ENCODE results near the gene COL17A1. TPM values are rescaled to one million over a fixed set of nuclear protein-coding genes. Genes with fewer than 3 reads are reported as not detected.

Gene COL17A1
- total and polyA plus RNA-seq, 9 of the 15 experiments (the other 6 are each of a cell fraction or from before 2014, with no cell fraction given), result not detected

DNA sequence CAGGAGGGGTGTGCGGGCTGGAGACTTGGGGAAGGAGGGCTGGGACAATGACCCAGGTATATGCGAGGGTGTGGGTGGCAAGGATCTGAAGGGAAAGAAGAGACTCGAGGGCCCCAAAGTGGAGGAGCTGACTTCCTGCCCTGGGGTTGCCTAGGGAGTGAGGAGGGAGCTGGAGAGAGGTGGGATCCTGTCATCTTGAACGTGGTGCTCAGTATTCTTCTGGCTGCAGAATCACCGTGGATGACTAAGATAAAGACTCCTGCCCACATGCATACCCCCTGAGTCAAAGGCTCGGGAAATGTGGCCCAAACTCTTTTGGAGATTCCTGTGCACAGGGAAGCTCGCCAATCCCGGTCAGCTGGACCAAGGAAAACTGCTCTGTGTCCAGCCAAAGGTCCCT, 31.2 kb downstream of the COL17A1 start:
- intact Hi-C loops (cut with micrococcal nuclease) (no loop called here), in situ Hi-C loops (cut with MboI) (no loop called here)
- WGBS (ENCODE audit: insufficient coverage, low coverage, missing lambda C conversion rate), result 7% methylated on average over 8 of the region's 8 CpGs
- no peak for FAIRE-seq
- ChIA-PET CTCF (ENCODE audit: low intra/inter-chr PET ratio) (no interaction called here), POLR2A (no interaction called here)
- Histone ChIP-seq H3K4me3 (no peak overlapping the region), H3K9ac (ENCODE audit: insufficient read depth in 1 of 2, low read depth in 2 of 2, low read length in 2 of 2) (no peak overlapping the region), H3K36me3 (ENCODE audit: control insufficient read depth, insufficient read depth, low read length) (no peaks in the 10 kb centered on the region), H3K4me2 (ENCODE audit: insufficient read depth, low read length) (no peak overlapping the region), H3K27me3 (ENCODE audit: control insufficient read depth in 2 of 2, insufficient read depth in 2 of 2, low read length in 2 of 2) (peaks cover 0 to 29% of the 10 kb centered on the region in 2 experiments; a peak in 2 of 5 replicates), H3K9me3 (replicated peaks; ENCODE audit: control insufficient read depth, insufficient read depth, low read depth, low read length) (no peaks in the 10 kb centered on the region), H3K79me2 (ENCODE audit: control insufficient read depth, insufficient read depth, low read length) (no peaks in the 10 kb centered on the region), H3K4me1 (replicated peaks in 1 of 2; ENCODE audit: control insufficient read depth in 2 of 2, insufficient read depth in 2 of 2, low read length in 2 of 2) (no peaks in the 10 kb centered on the region), H4K20me1 (replicated peaks; ENCODE audit: control insufficient read depth, insufficient read depth, low read length) (no peaks in the 10 kb centered on the region), H3K9me1 (ENCODE audit: control insufficient read depth, insufficient read depth, low read length) (no peaks in the 10 kb centered on the region), H3K27ac (ENCODE audit: extremely low read depth, low read depth, low read length) (no peak overlapping the region), H2AFZ (ENCODE audit: low read depth, low read length) (no peak overlapping the region)
- BruUV-seq (replicated peaks), result no TSS peak
- no peak for ATAC-seq
- no peak for TF ChIP-seq RUNX1 (IDR thresholded peaks at IDR 0.05; ENCODE audit: low read depth)
- TF ChIP-seq MED1 (CRISPR knock-in tag; IDR thresholded peaks at IDR 0.05; ENCODE audit: borderline replicate concordance), result no peak
- DNase-seq (ENCODE audit: extremely low read depth in 1 of 4, low spot score in 3 of 4), result no peak

GRCh38 chr10:104053201-104053600, 32.5 kb downstream of the COL17A1 start:
- BruUV-seq (replicated peaks), result no TSS peak

More at GRCh38 chr10:104053201-104053600, 32.5 kb downstream of the COL17A1 start:
- H3K9me3 ChIP-seq (replicated peaks; ENCODE audit: control insufficient read depth, insufficient read depth, low read depth, low read length), result no peaks in the 10 kb centered on the region
- CTCF ChIA-PET (ENCODE audit: low intra/inter-chr PET ratio), result no interaction called here
- no peak overlapping the region for H2AFZ ChIP-seq (ENCODE audit: low read depth, low read length)
- in situ Hi-C loops (cut with MboI), result no loop called here
- no peaks in the 10 kb centered on the region for H3K36me3 ChIP-seq (ENCODE audit: control insufficient read depth, insufficient read depth, low read length)
- ATAC-seq (no peak), FAIRE-seq (no peak), DNase-seq (ENCODE audit: extremely low read depth in 1 of 4, low spot score in 3 of 4) (no peak)
- POLR2A ChIA-PET, result no interaction called here
- no peak overlapping the region for H3K27ac ChIP-seq (ENCODE audit: extremely low read depth, low read depth, low read length)
- no peaks in the 10 kb centered on the region for H4K20me1 ChIP-seq (replicated peaks; ENCODE audit: control insufficient read depth, insufficient read depth, low read length)
- intact Hi-C loops (cut with micrococcal nuclease), result no loop called here
- H3K4me2 ChIP-seq (ENCODE audit: insufficient read depth, low read length), result no peak overlapping the region
- H3K9me1 ChIP-seq (ENCODE audit: control insufficient read depth, insufficient read depth, low read length), result no peaks in the 10 kb centered on the region
- H3K27me3 ChIP-seq (ENCODE audit: control insufficient read depth in 2 of 2, insufficient read depth in 2 of 2, low read length in 2 of 2), result peaks cover 2 to 39% of the 10 kb centered on the region in 2 experiments; a peak in 2 of 5 replicates
- H3K4me1 ChIP-seq (replicated peaks in 1 of 2; ENCODE audit: control insufficient read depth in 2 of 2, insufficient read depth in 2 of 2, low read length in 2 of 2), result no peaks in the 10 kb centered on the region
- 27% methylated on average over 3 of the region's 4 CpGs for WGBS (ENCODE audit: insufficient coverage, low coverage, missing lambda C conversion rate)
- no peaks in the 10 kb centered on the region for H3K79me2 ChIP-seq (ENCODE audit: control insufficient read depth, insufficient read depth, low read length)
- no peak overlapping the region for H3K4me3 ChIP-seq
- no peak overlapping the region for H3K9ac ChIP-seq (ENCODE audit: insufficient read depth in 1 of 2, low read depth in 2 of 2, low read length in 2 of 2)
- TF ChIP-seq ZBTB49 (CRISPR knock-in tag; IDR thresholded peaks at IDR 0.05; ENCODE audit: borderline replicate concordance), result no peak
- TF ChIP-seq KDM4B (IDR thresholded peaks at IDR 0.05; ENCODE audit: borderline replicate concordance in 2 of 2, low read depth in 1 of 2), result no peak
- no peak for TF ChIP-seq PCBP2 (IDR thresholded peaks at IDR 0.05; ENCODE audit: low read depth, low read length, poor library complexity, severe bottlenecking)
- TF ChIP-seq SRSF1 (IDR thresholded peaks at IDR 0.05; ENCODE audit: low read depth, low read length), result no peak
